ENCODE measurements around the gene HMBS. TPM values are rescaled to one million over a fixed set of nuclear protein-coding genes. Genes with fewer than 3 reads are reported as not detected.

HMBS gene
- total RNA-seq, 4 donors from 2014 or later, result 10.8 to 353 (median 21.3) TPM; not detected in 1

DNA sequence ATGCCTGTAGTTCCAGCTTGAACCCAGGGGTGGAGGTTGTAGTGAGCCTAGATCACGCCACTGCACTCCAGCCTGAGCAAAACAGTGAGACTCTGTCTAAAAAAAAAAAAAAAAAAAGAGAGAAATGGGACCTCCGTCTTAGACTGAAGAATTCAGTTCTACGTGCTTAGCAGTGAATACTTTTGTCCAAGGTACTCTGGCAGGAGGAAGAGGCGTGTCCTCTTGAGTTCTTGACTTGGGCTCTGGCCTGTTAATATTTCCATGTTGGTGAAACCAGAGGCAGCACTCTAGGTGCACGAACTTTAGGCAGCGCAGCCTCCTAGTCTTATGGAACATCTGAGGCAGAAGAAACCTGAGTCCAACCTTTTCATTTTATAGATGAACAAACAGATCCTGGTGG lies 2.4 kb downstream of the HMBS start:
- Histone ChIP-seq H3K36me3 (no peaks in the 10 kb centered on the region), H3K9me3 (no peaks in the 10 kb centered on the region), H3K27ac (no peak overlapping the region), H3K4me3 (no peak overlapping the region), H3K4me1 (peaks cover 10 to 16% (median 14%) of the 10 kb centered on the region in 4 donors), H3K27me3 (no peaks in the 10 kb centered on the region)
- intact Hi-C loops (cut with DNase I; ENCODE audit: low total_unique reads) (no loop called here), in situ Hi-C loops (cut with MboI; ENCODE audit: low pct_ligation_motif_present in 1 of 4, low pct_unique_long_range_greater_than_20kb in 1 of 4, low sequenced_read_pairs in 3 of 4) (no loop called here)
- 90 to 92% methylated on average over 6 of the region's 6 CpGs for WGBS, 2 donors (ENCODE audit: low coverage in 1 of 2)
- DNase-seq, result no peak
- TF ChIP-seq POLR2AphosphoS5 (IDR thresholded peaks at IDR 0.05), result no peak
- no peak for TF ChIP-seq POLR2A (IDR thresholded peaks at IDR 0.05)
- no peak for TF ChIP-seq EP300 (IDR thresholded peaks at IDR 0.05; ENCODE audit: low read depth)

DNA sequence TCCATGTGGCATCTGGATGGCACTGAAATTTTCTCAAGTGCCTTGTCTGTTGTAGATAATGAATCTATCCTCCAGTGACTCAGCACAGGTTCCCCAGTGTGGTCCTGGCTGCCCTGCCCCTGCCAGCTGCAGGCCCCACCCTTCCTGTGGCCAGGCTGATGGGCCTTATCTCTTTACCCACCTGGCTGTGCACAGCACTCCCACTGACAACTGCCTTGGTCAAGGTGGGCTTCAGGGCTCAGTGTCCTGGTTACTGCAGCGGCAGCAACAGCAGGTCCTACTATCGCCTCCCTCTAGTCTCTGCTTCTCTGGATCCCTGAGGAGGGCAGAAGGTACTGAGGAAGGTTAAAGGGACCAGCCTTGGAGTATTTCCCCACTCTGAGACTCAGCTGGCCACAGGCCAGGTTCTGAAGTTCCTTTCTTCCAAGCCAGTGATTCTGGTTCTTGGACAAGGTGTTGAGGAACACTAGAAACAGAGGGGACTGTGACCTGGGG lies 3.1 kb downstream of the HMBS start:
- DNase-seq, result no peak
- Histone ChIP-seq H3K36me3 (no peaks in the 10 kb centered on the region), H3K9me3 (no peaks in the 10 kb centered on the region), H3K27me3 (no peaks in the 10 kb centered on the region), H3K4me1 (peaks cover 15 to 22% (median 16%) of the 10 kb centered on the region in 4 donors), H3K27ac (no peak overlapping the region), H3K4me3 (no peak overlapping the region)
- 96% methylated on average over 2 of the region's 2 CpGs; no CpG with 5 or more reads in 1 of the 2 donors for WGBS, 2 donors (ENCODE audit: low coverage in 1 of 2)
- in situ Hi-C loops (cut with MboI; ENCODE audit: low pct_ligation_motif_present in 1 of 4, low pct_unique_long_range_greater_than_20kb in 1 of 4, low sequenced_read_pairs in 3 of 4), result no loop called here
- intact Hi-C loops (cut with DNase I; ENCODE audit: low total_unique reads), result no loop called here
- TF ChIP-seq, protein P1, sequence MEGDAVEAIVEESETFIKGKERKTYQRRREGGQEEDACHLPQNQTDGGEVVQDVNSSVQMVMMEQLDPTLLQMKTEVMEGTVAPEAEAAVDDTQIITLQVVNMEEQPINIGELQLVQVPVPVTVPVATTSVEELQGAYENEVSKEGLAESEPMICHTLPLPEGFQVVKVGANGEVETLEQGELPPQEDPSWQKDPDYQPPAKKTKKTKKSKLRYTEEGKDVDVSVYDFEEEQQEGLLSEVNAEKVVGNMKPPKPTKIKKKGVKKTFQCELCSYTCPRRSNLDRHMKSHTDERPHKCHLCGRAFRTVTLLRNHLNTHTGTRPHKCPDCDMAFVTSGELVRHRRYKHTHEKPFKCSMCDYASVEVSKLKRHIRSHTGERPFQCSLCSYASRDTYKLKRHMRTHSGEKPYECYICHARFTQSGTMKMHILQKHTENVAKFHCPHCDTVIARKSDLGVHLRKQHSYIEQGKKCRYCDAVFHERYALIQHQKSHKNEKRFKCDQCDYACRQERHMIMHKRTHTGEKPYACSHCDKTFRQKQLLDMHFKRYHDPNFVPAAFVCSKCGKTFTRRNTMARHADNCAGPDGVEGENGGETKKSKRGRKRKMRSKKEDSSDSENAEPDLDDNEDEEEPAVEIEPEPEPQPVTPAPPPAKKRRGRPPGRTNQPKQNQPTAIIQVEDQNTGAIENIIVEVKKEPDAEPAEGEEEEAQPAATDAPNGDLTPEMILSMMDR (IDR thresholded peaks at IDR 0.05), result no peak
- TF ChIP-seq EP300 (IDR thresholded peaks at IDR 0.05; ENCODE audit: low read depth) (no peak), POLR2A (IDR thresholded peaks at IDR 0.05) (no peak), POLR2AphosphoS5 (IDR thresholded peaks at IDR 0.05) (no peak)

DNA sequence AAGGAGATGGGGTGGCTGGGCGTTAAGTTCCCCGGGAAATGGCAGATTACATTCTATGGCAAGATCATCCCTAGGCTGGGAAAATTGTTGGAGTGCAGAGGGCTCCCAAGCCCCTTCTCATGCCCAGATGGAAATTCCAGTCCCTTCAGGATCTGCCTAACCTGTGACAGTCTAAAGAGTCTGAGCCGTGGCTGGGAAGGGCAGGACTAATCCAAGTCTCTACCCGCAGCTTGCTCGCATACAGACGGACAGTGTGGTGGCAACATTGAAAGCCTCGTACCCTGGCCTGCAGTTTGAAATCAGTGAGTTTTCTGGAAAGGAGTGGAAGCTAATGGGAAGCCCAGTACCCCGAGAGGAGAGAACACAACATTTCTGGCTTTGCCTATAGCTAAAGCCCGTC lies 3.7 kb downstream of the HMBS start:
- no peaks in the 10 kb centered on the region for H3K27me3 ChIP-seq
- intact Hi-C loops (cut with DNase I; ENCODE audit: low total_unique reads) (no loop called here), in situ Hi-C loops (cut with MboI; ENCODE audit: low pct_ligation_motif_present in 1 of 4, low pct_unique_long_range_greater_than_20kb in 1 of 4, low sequenced_read_pairs in 3 of 4) (no loop called here)
- H3K9me3 ChIP-seq, result no peaks in the 10 kb centered on the region
- 92 to 94% methylated on average over 9 of the region's 9 CpGs for WGBS, 2 donors (ENCODE audit: low coverage in 1 of 2)
- H3K4me3 ChIP-seq, result no peak overlapping the region
- DNase-seq, result no peak
- no peak overlapping the region for H3K27ac ChIP-seq
- no peaks in the 10 kb centered on the region for H3K36me3 ChIP-seq
- TF ChIP-seq EP300 (IDR thresholded peaks at IDR 0.05; ENCODE audit: low read depth) (no peak), POLR2AphosphoS5 (IDR thresholded peaks at IDR 0.05) (no peak), POLR2A (IDR thresholded peaks at IDR 0.05) (no peak)
- TF ChIP-seq, protein P1 (IDR thresholded peaks at IDR 0.05), result no peak
- peaks cover 21 to 29% (median 22%) of the 10 kb centered on the region in 4 donors for H3K4me1 ChIP-seq

DNA sequence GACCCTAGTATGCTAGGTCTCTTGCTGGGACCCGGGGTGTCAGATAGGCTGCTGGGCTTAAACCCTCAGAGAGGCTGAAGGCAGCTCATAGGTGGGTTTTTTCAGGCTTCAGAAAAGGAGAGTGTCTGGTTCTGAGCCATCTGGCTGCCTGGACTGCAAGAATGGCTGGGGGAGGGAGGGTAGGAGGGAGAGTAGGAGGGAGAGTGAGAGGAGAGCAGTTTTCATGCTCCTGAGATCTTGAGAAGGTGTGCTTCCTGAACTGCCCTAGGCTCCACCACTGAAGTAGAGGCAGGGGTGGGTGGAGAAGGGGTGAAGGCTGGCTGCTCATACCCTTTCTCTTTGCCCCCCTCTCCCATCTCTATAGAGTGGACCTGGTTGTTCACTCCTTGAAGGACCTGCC lies 4.6 kb downstream of the HMBS start:
- Histone ChIP-seq H3K4me1 (peaks cover 26 to 33% (median 27%) of the 10 kb centered on the region in 4 donors), H3K27ac (no peak overlapping the region), H3K9me3 (no peaks in the 10 kb centered on the region), H3K4me3 (no peak overlapping the region), H3K36me3 (no peaks in the 10 kb centered on the region), H3K27me3 (no peaks in the 10 kb centered on the region)
- intact Hi-C loops (cut with DNase I; ENCODE audit: low total_unique reads) (no loop called here), in situ Hi-C loops (cut with MboI; ENCODE audit: low pct_ligation_motif_present in 1 of 4, low pct_unique_long_range_greater_than_20kb in 1 of 4, low sequenced_read_pairs in 3 of 4) (no loop called here)
- WGBS, 2 donors (ENCODE audit: low coverage in 1 of 2), result 80 to 94% methylated on average over 1 of the region's 1 CpG
- TF ChIP-seq POLR2A (IDR thresholded peaks at IDR 0.05) (no peak), POLR2AphosphoS5 (IDR thresholded peaks at IDR 0.05) (no peak), EP300 (IDR thresholded peaks at IDR 0.05; ENCODE audit: low read depth) (no peak)
- TF ChIP-seq, protein P1 (IDR thresholded peaks at IDR 0.05), result no peak
- no peak for DNase-seq

DNA sequence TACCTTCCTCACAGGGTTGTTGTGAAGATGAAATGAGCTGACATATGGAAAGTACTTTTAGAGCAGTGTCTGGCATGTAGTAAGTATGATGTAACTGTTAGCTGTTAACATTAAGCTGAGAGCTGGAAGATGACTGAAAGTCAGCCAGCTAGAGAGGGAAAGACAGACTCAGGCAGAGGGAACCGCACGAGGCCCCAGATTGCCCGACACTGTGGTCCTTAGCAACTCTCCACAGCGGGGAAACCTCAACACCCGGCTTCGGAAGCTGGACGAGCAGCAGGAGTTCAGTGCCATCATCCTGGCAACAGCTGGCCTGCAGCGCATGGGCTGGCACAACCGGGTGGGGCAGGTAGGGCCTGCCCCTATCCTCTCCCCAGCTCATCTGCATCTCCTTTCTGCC lies 6.5 kb downstream of the HMBS start:
- in situ Hi-C loops (cut with MboI; ENCODE audit: low pct_ligation_motif_present in 1 of 4, low pct_unique_long_range_greater_than_20kb in 1 of 4, low sequenced_read_pairs in 3 of 4) (no loop called here), intact Hi-C loops (cut with DNase I; ENCODE audit: low total_unique reads) (no loop called here)
- Histone ChIP-seq H3K27ac (no peak overlapping the region), H3K9me3 (no peaks in the 10 kb centered on the region), H3K27me3 (no peaks in the 10 kb centered on the region), H3K4me1 (peaks cover 19 to 28% (median 21%) of the 10 kb centered on the region in 4 donors), H3K36me3 (no peaks in the 10 kb centered on the region), H3K4me3 (no peak overlapping the region)
- TF ChIP-seq, protein P1 (IDR thresholded peaks at IDR 0.05), result no peak
- no peak for TF ChIP-seq EP300 (IDR thresholded peaks at IDR 0.05; ENCODE audit: low read depth)
- no peak for TF ChIP-seq POLR2A (IDR thresholded peaks at IDR 0.05)
- no peak for TF ChIP-seq POLR2AphosphoS5 (IDR thresholded peaks at IDR 0.05)
- no peak for DNase-seq
- WGBS, 2 donors (ENCODE audit: low coverage in 1 of 2), result 73% methylated on average over 9 of the region's 9 CpGs; no CpG with 5 or more reads in 1 of the 2 donors

Measured in transverse colon (tissue), 4 donors.